Esophagus squamous epithelium (tissue), 5 donors: Measurements from ENCODE around the gene DPH7. TPM values are rescaled to one million over a fixed set of nuclear protein-coding genes. Genes with fewer than 3 reads are reported as not detected.
"Not testable (repeated sequence)": the region's sequence is repeated elsewhere in the genome, so short reads cannot be mapped to it uniquely, and the experiment has no call there.

ENCODE experiments used
- DNase-seq: peaks from one replicate; lab custom pipeline; 2025; lab: John Stamatoyannopoulos, UW
- H3K27ac ChIP-seq, 4 donors: fragments of 200-600 bp; sonication (generic); one replicate each; pipeline ENCODE4 v1.5.1; 2016 to 2019; ENCODE audit warnings: mild to moderate bottlenecking in 1 of 4
- H3K27me3 ChIP-seq, 4 donors: fragments of 200-600 bp; sonication (generic); 1 replicate in 3 of 4; 2 replicates in 1 of 4; pipeline versions ENCODE4 v1.5.1 to v1.6.0; 2017 to 2021; ENCODE audit warnings: antibody characterized with exemption in 1 of 4
- H3K36me3 ChIP-seq, 3 donors: fragments of 200-600 bp; sonication (generic); one replicate each; pipeline ENCODE4 v1.5.1; 2016 to 2019
- H3K4me1 ChIP-seq, 3 donors: fragments of 200-600 bp; sonication (generic); one replicate each; pipeline ENCODE4 v1.5.1; 2017 to 2019
- H3K4me3 ChIP-seq, 4 donors: fragments of 200-600 bp; sonication (generic); 1 replicate in 3 of 4; 2 replicates in 1 of 4; pipeline ENCODE4 v1.5.1; 2016 to 2019; ENCODE audit warnings: mild to moderate bottlenecking in 2 of 4, moderate library complexity in 1 of 4
- H3K9me3 ChIP-seq, 3 donors: fragments of 200-600 bp; sonication (generic); one replicate each; pipeline ENCODE4 v1.5.1; 2016 to 2019
- POLR2A ChIP-seq, 4 donors: fragments of 450-650 bp; IDR thresholded peaks; one replicate each; pipeline ENCODE4 v1.6.1; 2017; ENCODE audit warnings: antibody characterized with exemption in 4 of 4, mild to moderate bottlenecking in 4 of 4, moderate library complexity in 3 of 4
- WGBS, 2 donors: methylation state at CpG; one replicate each; pipeline ENCODE4 v1.1.5; 2018; 5-methylcytosine and 5-hydroxymethylcytosine counted together
- intact Hi-C: fragments of 100-400 bp; cut with DNase I; formaldehyde crosslinking; loops from one replicate; pipeline ENCODE4 v1.15.0; 2022
- total RNA-seq, 4 donors: library from RNA; depleted of rRNA; stranded (reverse); fragments of >200 nt; gene quantifications; one replicate each; pipeline ENCODE4 v1.1.0, GENCODE V29; 2016
- TF ChIP-seq, protein P1 (sequence below), 6 experiments: fragments of 450-650 bp in 4 of 6; fragments of 200-600 bp in 2 of 6; sonication (generic) in 2 of 6; IDR thresholded peaks; one replicate each; pipeline ENCODE4 v1.5.1; 2016 to 2019; ENCODE audit warnings: antibody characterized with exemption in 6 of 6, mild to moderate bottlenecking in 4 of 6, moderate library complexity in 4 of 6
- donor health status: DM: yes; HTN: yes; CAD: no.

DPH7 gene
- total RNA-seq, 4 donors from 2014 or later, result 13.4 to 32.2 (median 21.7) TPM

DNA sequence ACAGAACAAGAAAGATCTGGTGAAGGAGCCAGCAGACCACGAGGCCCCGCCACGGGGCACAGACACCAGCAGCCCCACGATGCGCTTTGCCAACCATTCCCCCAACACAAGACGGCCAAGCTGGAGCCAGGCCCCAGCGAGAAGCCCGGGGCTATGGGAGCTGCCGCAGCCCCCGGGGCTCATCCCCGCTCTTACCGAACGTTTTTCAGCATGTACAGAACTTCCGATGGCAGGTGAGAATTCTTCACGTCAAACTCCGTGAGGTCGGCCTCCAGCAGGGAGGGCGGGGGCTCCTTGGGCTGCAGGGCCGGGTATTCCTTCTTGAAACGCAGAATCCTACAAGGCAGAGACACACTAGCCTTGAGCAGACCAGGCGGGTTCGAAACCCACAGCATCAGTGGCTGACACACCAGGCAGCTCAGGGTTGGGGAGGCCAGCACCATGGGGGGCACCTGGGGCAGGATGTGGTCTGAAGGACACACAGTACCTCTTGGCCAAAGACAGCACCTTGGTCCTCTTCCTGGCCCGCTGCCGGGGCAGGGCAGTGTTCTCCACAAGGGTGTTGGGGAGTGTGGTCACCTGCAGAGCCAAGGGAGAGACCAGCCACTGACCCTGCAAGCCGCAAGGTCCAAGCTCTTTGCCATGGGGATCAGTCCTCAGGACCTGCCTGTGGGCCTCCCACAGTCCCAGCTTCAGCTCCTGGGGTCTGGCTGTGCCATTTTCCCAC lies 35.3 kb downstream of the DPH7 start:
- intact Hi-C loops, result no loop called here
- Histone ChIP-seq H3K27me3 (no peaks in the 10 kb centered on the region), H3K27ac (peak overlapping the region in 1 of 4 donors; percentile 55), H3K4me3 (no peak overlapping the region), H3K9me3 (no peaks in the 10 kb centered on the region), H3K36me3 (peaks cover 0 to 25% (median 0%) of the 10 kb centered on the region in 3 donors), H3K4me1 (peaks cover 0 to 10% (median 0%) of the 10 kb centered on the region in 3 donors)
- 90 to 92% methylated on average over 2 to 12 of the region's 25 CpGs for WGBS, 2 donors
- TF ChIP-seq POLR2A (IDR thresholded peaks at IDR 0.05), result no peak
- TF ChIP-seq, protein P1, sequence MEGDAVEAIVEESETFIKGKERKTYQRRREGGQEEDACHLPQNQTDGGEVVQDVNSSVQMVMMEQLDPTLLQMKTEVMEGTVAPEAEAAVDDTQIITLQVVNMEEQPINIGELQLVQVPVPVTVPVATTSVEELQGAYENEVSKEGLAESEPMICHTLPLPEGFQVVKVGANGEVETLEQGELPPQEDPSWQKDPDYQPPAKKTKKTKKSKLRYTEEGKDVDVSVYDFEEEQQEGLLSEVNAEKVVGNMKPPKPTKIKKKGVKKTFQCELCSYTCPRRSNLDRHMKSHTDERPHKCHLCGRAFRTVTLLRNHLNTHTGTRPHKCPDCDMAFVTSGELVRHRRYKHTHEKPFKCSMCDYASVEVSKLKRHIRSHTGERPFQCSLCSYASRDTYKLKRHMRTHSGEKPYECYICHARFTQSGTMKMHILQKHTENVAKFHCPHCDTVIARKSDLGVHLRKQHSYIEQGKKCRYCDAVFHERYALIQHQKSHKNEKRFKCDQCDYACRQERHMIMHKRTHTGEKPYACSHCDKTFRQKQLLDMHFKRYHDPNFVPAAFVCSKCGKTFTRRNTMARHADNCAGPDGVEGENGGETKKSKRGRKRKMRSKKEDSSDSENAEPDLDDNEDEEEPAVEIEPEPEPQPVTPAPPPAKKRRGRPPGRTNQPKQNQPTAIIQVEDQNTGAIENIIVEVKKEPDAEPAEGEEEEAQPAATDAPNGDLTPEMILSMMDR (IDR thresholded peaks at IDR 0.05), result no peak
- DNase-seq, result no peak

DNA sequence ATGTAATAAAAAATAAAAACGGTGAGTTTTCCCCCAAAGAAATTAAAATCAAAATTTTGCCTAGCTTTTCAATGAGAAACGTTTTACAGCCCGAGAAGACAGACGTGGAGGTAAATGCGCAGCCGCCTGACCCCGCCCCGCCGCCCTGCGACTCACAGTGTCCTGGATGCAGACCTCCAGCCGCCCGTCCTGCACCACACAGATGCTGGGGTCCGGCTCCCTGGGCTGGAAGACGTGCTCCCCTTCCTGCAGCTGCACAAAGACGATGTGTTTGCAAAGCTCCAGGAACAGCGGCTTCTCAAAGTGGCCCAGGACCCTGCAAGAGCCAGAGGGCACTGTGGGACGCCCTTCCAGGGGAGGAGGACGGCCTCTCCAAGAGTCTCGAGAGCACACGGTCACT lies 36.2 kb downstream of the DPH7 start:
- 91 to 92% methylated on average over 14 to 15 of the region's 20 CpGs for WGBS, 2 donors
- H3K9me3 ChIP-seq, result no peaks in the 10 kb centered on the region
- H3K27ac ChIP-seq, result no peak overlapping the region
- intact Hi-C loops, result no loop called here
- no peaks in the 10 kb centered on the region for H3K27me3 ChIP-seq
- TF ChIP-seq, protein P1 (IDR thresholded peaks at IDR 0.05), result no peak
- no peak for TF ChIP-seq POLR2A (IDR thresholded peaks at IDR 0.05)
- H3K4me3 ChIP-seq, result no peak overlapping the region
- peaks cover 0 to 25% (median 0%) of the 10 kb centered on the region in 3 donors for H3K36me3 ChIP-seq
- peaks cover 0 to 1% (median 0%) of the 10 kb centered on the region in 3 donors for H3K4me1 ChIP-seq
- no peak for DNase-seq

DNA sequence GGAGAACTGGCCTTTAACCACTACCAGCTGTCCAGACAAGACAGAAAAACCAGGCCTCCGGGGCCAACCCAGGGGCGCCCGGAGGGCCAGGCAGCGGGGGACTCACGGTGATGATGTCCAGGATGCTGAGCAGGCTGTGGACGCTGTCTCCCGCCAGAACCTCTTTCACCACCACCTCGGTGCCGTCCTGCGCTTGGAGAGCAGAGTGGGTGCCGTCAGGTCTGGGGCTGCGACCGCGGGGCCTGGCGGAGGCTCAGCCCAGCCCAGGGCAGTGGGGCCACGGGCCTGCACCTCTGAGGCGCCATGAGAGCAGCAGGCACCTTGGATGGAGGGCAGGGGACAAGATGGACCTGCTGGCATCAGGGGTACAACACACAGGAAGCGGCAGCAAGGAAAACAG lies 38.2 kb downstream of the DPH7 start:
- 87 to 88% methylated on average over 3 to 13 of the region's 18 CpGs for WGBS, 2 donors
- intact Hi-C loops, result no loop called here
- no peak for DNase-seq

DNA sequence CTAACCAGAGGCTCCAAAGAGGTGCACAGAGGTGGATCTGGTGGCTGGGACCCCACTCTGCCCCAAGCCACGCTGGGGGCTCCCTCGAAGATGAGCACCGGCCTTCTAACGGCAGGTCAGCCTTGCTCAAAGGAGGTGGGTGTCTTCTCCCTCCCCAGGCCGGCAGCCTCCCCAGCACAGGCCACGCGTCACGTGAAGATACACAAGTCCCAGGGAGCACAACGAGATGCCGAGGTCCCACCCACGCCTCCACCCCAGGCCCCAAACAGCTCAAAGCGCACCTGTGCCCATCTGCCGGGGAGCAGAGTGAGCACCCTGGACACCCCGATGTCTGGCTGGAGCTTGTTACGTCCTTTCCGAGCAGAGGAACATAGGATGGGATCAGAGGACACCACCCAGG lies 40.7 kb downstream of the DPH7 start:
- intact Hi-C loops, result no loop called here
- no peak for DNase-seq
- 100% methylated on average over 1 of the region's 16 CpGs; no CpG with 5 or more reads in 1 of the 2 donors for WGBS, 2 donors

More for the DNA sequence above, 38.2 kb downstream of the DPH7 start:
- H3K9me3 ChIP-seq, result no peaks in the 10 kb centered on the region
- H3K4me3 ChIP-seq, result no peak overlapping the region
- H3K36me3 ChIP-seq, result peaks cover 0 to 25% (median 0%) of the 10 kb centered on the region in 3 donors
- no peaks in the 10 kb centered on the region for H3K27me3 ChIP-seq
- no peaks in the 10 kb centered on the region for H3K4me1 ChIP-seq
- no peak overlapping the region for H3K27ac ChIP-seq
- TF ChIP-seq, protein P1 (IDR thresholded peaks at IDR 0.05), result no peak
- TF ChIP-seq POLR2A (IDR thresholded peaks at IDR 0.05), result no peak

DNA sequence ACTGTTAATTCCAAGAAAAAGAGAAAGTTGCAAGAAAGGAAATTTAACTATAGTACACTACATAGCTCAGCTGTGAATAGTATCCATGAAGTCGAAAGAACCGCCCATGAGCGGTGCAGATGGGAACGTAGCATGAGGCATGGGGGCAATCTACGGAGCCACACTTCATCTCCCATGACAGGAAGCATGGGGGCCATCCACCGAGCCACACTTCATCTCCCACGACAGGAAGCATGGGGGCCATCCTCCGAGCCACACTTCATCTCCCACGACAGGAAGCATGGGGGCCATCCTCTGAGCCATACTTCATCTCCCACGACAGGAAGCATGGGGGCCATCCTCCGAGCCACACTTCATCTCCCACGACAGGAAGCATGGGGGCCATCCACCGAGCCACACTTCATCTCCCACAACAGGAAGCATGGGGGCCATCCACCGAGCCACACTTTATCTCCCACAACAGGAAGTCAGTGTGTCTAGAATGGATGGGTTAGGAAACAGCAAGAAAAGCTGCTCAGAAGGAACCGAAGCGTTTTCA lies 42.1 kb downstream of the DPH7 start:
- H3K36me3 ChIP-seq, H3K27ac ChIP-seq, H3K9me3 ChIP-seq, H3K27me3 ChIP-seq, DNase-seq, H3K4me3 ChIP-seq, intact Hi-C loops: not testable (repeated sequence)
- 71 to 75% methylated on average over 12 to 16 of the region's 16 CpGs for WGBS, 2 donors
- peaks cover 0 to 11% (median 3%) of the 10 kb centered on the region in 3 donors for H3K4me1 ChIP-seq

More for the DNA sequence above, 40.7 kb downstream of the DPH7 start:
- H3K27ac ChIP-seq, result no peak overlapping the region
- H3K27me3 ChIP-seq, result no peaks in the 10 kb centered on the region
- H3K4me1 ChIP-seq, result peaks cover 0 to 11% (median 3%) of the 10 kb centered on the region in 3 donors
- TF ChIP-seq, protein P1 (IDR thresholded peaks at IDR 0.05), result no peak
- TF ChIP-seq POLR2A (IDR thresholded peaks at IDR 0.05), result no peak
- H3K4me3 ChIP-seq, result no peak overlapping the region
- peaks cover 0 to 17% (median 0%) of the 10 kb centered on the region in 3 donors for H3K36me3 ChIP-seq
- H3K9me3 ChIP-seq, result no peaks in the 10 kb centered on the region
